Left lung (tissue), 10 donors: ENCODE results near the gene MRPL11. TPM values are rescaled to one million over a fixed set of nuclear protein-coding genes. Genes with fewer than 3 reads are reported as not detected.

Experiments used
- ATAC-seq: fragments of 200-7000 bp; cut with Tn5 transposase; one replicate; pipeline ENCODE4 v1.9.1; 2020; ENCODE audit warnings: moderate library complexity
- DNase-seq, 4 donors: peaks; one replicate each; pipeline ENCODE4 v3.0.0-alpha.2; 2013 to 2020
- H3K27ac ChIP-seq, 2 donors: fragments of 200-600 bp; sonication (generic) in 1 of 2; one replicate each; pipeline versions ENCODE4 v1.5.0 to v1.8.0; 2020 to 2021
- H3K27me3 ChIP-seq, 2 donors: fragments of 200-600 bp; sonication (generic) in 1 of 2; one replicate each; pipeline versions ENCODE4 v1.5.0 to v1.8.0; 2020 to 2021
- H3K36me3 ChIP-seq, 2 donors: fragments of 200-600 bp; sonication (generic) in 1 of 2; one replicate each; pipeline versions ENCODE4 v1.5.0 to v1.8.0; 2020 to 2021
- H3K4me1 ChIP-seq, 2 donors: fragments of 200-600 bp; one replicate each; pipeline ENCODE4 v1.8.0; 2021
- H3K4me3 ChIP-seq, 2 donors: fragments of 200-600 bp; sonication (generic) in 1 of 2; one replicate each; pipeline versions ENCODE4 v1.5.0 to v1.8.0; 2020 to 2021; ENCODE audit warnings: mild to moderate bottlenecking in 1 of 2
- H3K9me3 ChIP-seq, 2 donors: fragments of 200-600 bp; sonication (generic) in 1 of 2; one replicate each; pipeline versions ENCODE4 v1.5.0 to v1.8.0; 2020 to 2021
- intact Hi-C, 2 donors: fragments of 100-400 bp; cut with DNase I; formaldehyde crosslinking; loops; one replicate each; pipeline versions ENCODE4 v1.11.2 to v1.14.2; 2022
- polyA plus RNA-seq, 6 donors: library from polyadenylated mRNA; unstranded; fragments of 120-200 nt; gene quantifications; one replicate each; pipeline ENCODE4 v1.2.1, GENCODE V29; 2013; ENCODE audit not compliant: insufficient read length in 6 of 6
- total RNA-seq, 2 donors: library from RNA; stranded (reverse); fragmentation: NEBNext Ultra II Directional; extraction: Animal tissue kit (Norgen Biotek cat#: 25700); gene quantifications; one replicate each; pipeline ENCODE4 v1.2.1, GENCODE V29; 2021
- TF ChIP-seq, protein P1 (sequence below), 2 donors: fragments of 200-600 bp; sonication (generic) in 1 of 2; IDR thresholded peaks; one replicate each; pipeline versions ENCODE4 v1.5.0 to v1.8.0; 2021; ENCODE audit warnings: antibody characterized with exemption in 2 of 2
- donor health status: DM: no; HTN: yes; CAD: no.
- donor health status: DM: no; HTN: no; CAD: no.

MRPL11 gene
- total and polyA plus RNA-seq, 8 donors, result 29.6 to 73.5 (median 60.3) TPM

DNA sequence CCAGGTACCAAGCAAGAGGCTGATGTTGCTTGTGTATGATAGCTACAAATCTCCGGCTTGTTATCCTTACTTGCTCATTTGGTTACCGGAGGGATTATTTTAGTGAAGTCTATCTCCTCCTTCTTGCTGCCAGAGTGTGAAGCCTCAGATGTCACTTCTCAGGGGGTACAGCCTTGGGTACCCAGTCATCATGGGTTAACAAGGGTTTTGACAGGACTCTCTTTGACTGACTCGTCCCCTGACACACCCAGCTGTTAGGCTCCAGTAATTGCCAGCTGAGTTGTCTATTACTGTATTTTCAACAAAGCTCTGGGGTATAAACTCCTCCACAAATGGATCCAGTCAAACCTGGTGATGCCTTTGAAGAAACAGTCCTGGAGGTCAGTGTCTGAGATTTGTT, 16.2 kb upstream of the MRPL11 start:
- ATAC-seq (no peak), DNase-seq (no peak)
- Histone ChIP-seq H3K9me3 (no peaks in the 10 kb centered on the region), H3K4me1 (no peaks in the 10 kb centered on the region), H3K36me3 (no peaks in the 10 kb centered on the region), H3K27ac (no peak overlapping the region), H3K4me3 (no peak overlapping the region), H3K27me3 (peaks cover 0 to 5% of the 10 kb centered on the region in 2 donors)
- TF ChIP-seq, protein P1, sequence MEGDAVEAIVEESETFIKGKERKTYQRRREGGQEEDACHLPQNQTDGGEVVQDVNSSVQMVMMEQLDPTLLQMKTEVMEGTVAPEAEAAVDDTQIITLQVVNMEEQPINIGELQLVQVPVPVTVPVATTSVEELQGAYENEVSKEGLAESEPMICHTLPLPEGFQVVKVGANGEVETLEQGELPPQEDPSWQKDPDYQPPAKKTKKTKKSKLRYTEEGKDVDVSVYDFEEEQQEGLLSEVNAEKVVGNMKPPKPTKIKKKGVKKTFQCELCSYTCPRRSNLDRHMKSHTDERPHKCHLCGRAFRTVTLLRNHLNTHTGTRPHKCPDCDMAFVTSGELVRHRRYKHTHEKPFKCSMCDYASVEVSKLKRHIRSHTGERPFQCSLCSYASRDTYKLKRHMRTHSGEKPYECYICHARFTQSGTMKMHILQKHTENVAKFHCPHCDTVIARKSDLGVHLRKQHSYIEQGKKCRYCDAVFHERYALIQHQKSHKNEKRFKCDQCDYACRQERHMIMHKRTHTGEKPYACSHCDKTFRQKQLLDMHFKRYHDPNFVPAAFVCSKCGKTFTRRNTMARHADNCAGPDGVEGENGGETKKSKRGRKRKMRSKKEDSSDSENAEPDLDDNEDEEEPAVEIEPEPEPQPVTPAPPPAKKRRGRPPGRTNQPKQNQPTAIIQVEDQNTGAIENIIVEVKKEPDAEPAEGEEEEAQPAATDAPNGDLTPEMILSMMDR (IDR thresholded peaks at IDR 0.05), result no peak
- intact Hi-C loops, result no loop called here

DNA sequence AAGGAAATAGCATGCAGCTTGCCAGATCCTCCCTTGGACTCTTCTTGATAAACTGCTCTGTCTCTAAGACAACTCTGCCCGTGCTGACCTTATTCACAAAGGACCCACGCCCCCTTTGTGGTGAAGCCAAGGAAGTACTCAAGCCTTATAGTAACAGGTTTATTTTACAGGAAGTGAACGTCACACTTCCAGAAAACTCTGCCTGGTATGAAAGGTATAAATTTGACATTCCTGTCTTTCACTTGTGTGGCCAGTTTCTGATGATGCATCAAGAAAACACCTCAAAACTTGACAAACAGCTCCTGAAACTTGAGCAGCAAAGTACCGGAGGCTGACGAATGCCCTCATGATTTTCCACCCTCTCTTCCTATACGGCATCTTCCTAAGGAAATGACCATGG, 15.6 kb upstream of the MRPL11 start:
- DNase-seq (no peak), ATAC-seq (no peak)
- intact Hi-C loops, result no loop called here
- Histone ChIP-seq H3K4me3 (no peak overlapping the region), H3K27ac (no peak overlapping the region), H3K36me3 (no peaks in the 10 kb centered on the region), H3K27me3 (peaks cover 0 to 5% of the 10 kb centered on the region in 2 donors), H3K9me3 (no peaks in the 10 kb centered on the region), H3K4me1 (no peaks in the 10 kb centered on the region)
- TF ChIP-seq, protein P1 (IDR thresholded peaks at IDR 0.05), result no peak

DNA sequence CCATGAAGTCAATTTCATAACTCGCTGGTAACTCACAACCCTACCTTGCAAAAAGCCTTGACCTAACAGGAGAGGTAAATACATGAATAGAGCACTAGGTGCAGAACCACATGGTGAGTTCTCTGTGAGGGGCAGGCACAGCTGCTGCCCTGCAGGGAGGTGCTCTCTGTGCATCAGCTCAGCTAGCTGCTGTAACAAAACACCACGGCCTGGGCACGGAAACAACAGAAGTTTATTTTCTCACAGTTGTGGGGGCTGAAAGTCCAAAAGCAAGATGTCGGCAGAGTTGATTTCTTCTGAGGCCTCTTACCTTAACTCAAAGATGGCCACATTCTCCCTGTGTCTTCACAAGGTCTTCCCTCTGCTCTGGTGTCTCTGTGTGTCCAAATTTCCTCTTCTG, 13.0 kb upstream of the MRPL11 start:
- peaks cover 0 to 5% of the 10 kb centered on the region in 2 donors for H3K27me3 ChIP-seq
- no peaks in the 10 kb centered on the region for H3K9me3 ChIP-seq
- H3K4me3 ChIP-seq, result no peak overlapping the region

DNA sequence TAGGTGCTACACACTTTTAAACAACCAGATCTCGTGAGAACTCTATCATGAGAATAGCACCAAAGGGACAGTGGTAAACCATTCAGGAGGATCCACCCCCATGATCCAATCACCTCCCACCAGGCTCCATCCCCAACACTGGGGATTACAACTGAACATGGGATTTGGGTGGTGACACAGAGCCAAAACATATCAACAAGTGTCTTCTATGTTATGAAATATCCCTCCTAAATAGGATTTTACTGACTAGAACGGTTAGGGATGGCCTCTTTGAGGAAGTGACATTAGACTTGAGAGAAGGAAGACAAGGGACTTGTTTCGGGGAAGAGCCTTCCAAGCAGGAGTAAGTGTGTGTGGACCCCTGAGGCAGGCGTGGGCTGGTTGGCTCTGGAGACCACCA, 11.9 kb upstream of the MRPL11 start:
- Histone ChIP-seq H3K9me3 (no peaks in the 10 kb centered on the region), H3K4me1 (no peaks in the 10 kb centered on the region), H3K27ac (no peak overlapping the region), H3K36me3 (no peaks in the 10 kb centered on the region), H3K4me3 (no peak overlapping the region), H3K27me3 (peaks cover 0 to 5% of the 10 kb centered on the region in 2 donors)
- TF ChIP-seq, protein P1 (IDR thresholded peaks at IDR 0.05), result no peak
- ATAC-seq, result no peak
- intact Hi-C loops, result no loop called here
- no peak for DNase-seq

More for the DNA sequence above, 13.0 kb upstream of the MRPL11 start:
- Histone ChIP-seq H3K4me1 (no peaks in the 10 kb centered on the region), H3K27ac (no peak overlapping the region), H3K36me3 (no peaks in the 10 kb centered on the region)
- DNase-seq (no peak), ATAC-seq (no peak)
- intact Hi-C loops, result no loop called here
- TF ChIP-seq, protein P1 (IDR thresholded peaks at IDR 0.05), result no peak

DNA sequence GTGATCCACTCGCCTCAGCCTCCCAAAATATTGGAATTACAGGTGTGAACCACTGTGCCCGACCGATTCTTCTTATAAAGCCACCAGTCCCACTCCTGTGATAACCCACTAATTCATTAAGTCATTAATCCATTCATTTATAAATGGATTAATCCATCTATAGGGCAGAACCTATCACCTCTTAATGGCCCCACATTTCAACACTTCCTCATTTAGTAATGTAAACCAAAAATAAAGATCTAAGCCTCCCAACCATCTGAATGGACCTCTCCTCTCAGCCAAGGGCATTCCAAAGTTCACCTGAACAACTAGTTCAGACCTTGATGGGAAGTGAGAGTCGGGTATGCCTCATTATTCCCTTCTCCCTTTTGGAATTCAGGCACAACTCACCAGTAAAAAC, 9.9 kb upstream of the MRPL11 start:
- Histone ChIP-seq H3K27ac (no peak overlapping the region), H3K4me3 (no peak overlapping the region), H3K27me3 (no peaks in the 10 kb centered on the region), H3K36me3 (no peaks in the 10 kb centered on the region), H3K4me1 (peaks cover 0 to 12% of the 10 kb centered on the region in 2 donors), H3K9me3 (peaks cover 0 to 3% of the 10 kb centered on the region in 2 donors)
- TF ChIP-seq, protein P1 (IDR thresholded peaks at IDR 0.05), result no peak
- no peak for DNase-seq
- intact Hi-C loops, result no loop called here
- ATAC-seq, result no peak
